HG03045 (cell line): ENCODE data around the gene DENND4A.
"Not testable (repeated sequence)": the region's sequence is repeated elsewhere in the genome, so short reads cannot be mapped to it uniquely, and the experiment has no call there.

Source experiments
- ATAC-seq: cut with Tn5 transposase; IDR thresholded peaks from one replicate; pipeline ENCODE4 v1.9.1; 2021; ENCODE audit warnings: mild to moderate bottlenecking, moderate library complexity; ENCODE audit not compliant: unreplicated experiment

DENND4A gene

DNA sequence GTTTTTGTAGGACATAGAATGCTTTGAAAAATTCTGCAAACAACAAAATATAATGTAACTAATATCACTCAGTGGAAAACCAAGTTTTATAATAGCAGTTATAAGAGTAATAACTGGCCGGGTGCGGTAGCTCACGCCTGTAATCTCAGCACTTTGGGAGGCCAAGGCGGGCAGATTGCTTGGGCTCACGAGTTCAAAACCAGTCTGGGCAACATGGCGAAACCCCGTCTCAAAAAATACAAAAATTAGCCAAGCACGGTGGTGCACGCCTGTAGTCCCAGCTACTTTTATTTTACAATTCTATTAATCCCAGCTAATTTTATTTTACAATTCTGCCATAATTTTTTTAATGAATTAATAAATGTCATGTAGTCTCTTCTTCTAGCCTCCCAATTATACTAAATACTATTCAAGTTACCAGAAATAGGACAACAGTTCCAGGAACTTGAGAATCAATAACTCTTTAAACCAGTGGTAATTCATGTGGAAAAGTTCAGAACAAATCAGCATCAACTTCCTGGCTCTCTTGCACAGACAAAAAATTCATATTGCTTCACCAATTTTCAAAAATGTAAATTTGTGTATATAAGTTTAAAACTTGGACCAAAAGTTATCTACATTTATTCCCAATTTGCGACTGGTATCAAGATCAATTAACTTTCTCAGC is 2.2 kb downstream of the DENND4A start:
- no peak for ATAC-seq

DNA sequence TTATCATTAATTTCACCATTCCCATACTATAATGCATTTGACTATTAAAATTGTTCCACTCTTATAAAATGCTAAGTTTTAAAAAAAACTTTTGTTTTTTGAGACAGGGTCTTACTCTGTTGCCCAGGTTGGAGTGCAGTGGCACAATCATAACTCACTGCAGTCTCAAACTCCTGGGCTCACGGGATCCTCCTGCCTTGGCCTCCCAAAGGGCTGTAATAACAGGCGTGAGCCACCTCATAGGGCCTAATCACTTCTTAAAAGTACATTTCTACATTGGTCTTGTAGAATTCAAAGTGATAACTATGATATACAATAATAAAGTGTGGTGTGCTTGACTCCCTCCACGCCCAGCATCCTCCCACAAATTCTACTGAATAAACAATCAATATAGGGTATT is 3.0 kb downstream of the DENND4A start:
- ATAC-seq = no peak

DNA sequence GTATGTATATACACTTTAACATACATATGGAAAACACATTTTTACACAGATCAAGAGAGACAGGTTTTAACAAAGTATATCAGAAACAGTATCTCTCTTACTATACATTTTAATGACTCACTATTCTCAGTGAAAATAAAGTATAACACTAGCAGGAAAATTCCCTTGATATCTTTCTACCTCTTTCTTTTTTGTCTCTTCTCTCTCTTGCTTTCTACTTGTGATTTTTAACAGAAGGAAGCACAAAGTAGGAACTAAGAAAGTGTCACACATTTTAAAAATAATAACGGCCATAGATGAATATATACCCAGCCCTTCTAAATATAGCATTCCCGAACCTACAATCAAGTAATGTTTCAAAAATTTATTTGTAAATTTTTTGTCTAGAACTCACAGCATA is 4.8 kb downstream of the DENND4A start:
- ATAC-seq = no peak

DNA sequence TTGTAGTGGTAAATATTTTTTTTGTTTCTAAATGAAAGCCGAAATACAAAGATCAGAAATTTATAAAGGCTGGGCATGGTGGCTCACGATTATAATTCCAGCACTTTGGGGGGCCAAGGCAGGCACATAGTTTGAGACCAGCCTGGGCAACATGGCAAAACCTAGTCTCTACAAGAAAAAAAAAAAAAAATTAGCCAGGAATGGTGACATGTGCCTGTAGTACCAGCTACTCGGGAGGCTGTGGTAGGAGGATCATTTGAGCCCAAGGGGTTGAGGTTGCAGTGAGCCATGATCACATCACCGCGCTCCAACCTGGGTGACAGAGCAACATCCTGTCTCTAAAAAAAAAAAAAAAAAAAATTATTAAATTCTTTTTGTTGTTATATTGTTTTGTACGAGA is 6.9 kb downstream of the DENND4A start:
- no peak for ATAC-seq

DNA sequence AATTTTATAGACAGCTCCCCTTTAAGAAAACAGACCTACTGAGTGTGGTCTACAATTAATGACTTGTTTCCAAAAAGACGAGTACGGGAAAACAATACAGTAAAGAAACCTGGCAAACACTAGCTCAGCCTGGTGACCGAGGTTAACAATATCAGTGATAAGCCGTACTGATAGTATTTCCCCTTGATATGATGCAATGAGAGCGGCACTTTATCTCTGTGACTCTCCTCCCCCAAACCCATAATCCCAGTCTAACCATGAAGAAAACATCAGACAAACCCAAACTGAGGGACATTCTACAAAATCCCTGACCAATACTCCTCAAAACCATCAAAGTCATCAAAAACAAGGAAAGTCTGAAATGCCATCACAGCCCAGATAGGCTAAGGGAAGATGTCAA is 8.2 kb downstream of the DENND4A start:
- no peak for ATAC-seq

DNA sequence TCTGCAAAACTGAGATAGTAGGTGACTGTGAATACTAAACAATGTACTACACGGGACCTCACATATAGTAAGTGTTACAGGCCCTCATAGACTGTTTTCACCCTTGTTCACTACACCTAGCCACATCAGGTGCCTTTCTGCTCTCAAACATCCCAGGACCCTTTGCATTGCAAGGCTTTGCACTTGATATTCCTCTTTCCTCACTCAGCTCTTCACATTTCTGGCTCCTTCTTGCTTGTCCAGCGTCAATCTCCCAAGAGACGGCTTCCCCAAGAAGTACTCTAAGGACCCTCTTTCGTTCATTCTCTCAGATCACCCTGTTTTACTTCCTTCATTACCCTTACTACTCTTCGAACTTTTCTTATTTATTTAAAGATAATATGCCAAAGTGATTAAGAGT is 10.0 kb downstream of the DENND4A start:
- ATAC-seq = no peak

DNA sequence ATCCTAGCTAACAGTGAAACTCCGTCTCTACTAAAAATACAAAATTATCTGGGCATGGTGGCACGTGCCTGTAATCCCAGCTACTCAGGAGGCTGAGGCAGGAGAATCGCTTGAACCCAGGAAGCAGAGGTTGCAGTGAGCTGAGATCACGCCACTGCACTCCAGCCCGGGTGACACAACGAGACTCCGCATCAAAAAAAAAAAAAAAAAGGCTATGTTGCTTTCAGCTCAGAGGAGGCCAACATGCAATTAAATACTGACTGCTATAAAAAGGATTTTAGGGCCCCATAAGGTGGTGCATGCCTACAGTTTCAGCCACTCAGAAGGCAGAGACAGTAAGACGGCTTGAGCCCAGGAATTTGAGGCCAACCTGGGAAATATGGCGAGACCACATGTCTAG is 13.4 kb downstream of the DENND4A start:
- ATAC-seq = not testable (repeated sequence)

DNA sequence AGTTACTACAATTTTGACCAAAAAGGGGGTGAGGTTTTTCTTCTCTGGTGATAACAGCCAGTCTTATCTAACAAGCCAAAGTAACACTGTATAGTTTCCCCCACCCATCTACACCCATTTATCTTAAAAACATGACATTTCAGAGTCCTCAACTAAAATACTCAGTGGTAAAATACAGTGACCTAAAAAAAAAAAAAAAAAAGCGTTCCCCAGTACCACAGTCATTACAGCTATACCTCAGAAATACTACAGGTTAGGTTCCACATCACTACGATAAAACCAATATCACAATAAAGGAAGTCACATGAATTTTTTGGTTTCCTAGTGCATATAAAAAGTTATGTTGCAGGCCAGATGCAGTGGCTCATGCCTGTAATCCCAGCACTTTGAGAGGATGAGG is 13.8 kb downstream of the DENND4A start:
- ATAC-seq = no peak

DNA sequence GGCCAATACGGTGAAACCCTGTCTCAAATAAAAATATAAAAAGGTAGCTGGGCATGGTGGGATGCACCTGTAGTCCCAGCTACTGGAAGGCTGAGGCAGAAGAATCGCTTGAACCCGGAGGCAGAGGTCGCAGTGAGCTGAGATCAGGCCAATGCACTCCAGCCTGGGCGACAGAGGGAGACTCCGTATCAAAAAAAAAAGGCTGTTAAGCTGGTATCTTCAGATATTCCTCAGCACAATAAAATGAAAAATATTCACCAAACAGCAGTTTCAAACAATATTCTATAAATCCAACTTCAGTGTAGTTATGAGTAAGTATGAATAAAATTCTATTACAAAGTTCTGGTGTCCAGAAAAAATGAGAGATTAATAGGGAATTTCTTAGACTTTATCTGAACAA is 14.2 kb downstream of the DENND4A start:
- no peak for ATAC-seq

DNA sequence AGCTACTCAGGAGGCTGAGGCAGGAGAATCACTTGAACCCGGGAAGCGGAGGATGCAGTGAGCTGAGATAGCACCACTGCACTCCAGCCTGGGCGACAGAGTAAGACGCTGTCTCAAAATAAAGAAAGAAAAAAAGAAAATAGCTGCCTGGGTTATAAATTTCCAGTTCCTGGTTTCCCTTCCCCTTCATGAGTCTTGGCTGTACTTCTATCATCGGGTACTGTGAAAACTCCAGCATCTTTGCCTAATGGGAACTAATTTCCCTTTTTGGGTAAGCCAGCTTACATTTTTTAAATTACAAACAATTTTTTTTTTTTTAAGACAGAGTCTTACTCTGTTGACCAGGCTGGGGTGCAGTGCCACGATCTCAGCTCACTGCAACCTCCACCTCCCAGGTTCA is 15.0 kb downstream of the DENND4A start:
- ATAC-seq = no peak

DNA sequence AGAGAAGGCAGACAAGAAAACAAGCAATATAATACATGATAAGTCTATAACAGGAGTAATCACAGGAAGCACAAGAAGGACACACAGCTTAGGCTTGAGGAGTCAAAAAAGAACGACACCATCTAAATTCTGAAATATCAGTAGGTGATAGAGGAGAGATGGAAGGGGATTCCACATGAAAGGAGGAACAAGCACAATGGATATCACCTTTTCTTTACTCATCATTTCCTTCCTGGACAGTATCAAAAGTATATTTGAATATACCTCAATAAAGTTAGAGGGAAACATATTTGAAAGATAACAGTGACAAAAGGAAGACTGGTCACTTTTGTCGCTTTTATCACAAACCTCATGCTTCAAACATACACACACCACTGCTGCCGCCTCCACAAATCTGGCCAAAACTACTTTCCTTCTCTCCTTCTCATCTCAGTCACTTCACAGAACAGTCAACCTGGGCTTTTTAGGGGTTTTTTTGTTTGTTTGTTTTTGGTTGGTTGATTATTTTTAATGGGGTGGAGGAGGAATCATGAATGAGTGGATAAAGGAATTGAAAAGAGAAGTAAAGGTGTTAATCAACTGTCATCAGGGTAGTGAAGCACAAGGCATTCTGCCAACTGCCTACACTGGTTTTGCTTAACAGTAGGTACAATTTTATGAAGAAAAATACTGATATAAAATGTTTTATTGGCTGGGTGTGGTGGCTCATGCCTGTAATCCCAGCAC is 18.5 kb downstream of the DENND4A start:
- no peak for ATAC-seq

DNA sequence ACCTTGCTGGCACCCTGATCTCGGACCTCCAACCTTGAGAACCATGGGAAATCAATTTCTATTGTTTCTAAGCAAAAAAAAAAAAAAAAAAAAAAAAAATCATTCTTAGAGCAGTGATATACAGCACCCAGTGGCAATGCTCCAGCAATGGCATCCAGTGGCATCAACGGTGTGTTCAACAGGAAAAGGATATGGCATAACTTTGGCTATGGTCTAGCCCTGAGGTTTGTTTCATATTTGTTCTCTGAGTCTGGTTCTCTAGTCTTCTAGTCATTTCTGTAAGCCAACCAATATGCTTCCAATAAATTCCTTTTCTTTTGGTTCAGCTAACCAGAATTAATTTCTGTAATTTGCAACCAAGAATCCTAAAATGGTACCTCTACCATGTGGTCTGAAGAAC is 19.2 kb downstream of the DENND4A start:
- ATAC-seq = no peak

DNA sequence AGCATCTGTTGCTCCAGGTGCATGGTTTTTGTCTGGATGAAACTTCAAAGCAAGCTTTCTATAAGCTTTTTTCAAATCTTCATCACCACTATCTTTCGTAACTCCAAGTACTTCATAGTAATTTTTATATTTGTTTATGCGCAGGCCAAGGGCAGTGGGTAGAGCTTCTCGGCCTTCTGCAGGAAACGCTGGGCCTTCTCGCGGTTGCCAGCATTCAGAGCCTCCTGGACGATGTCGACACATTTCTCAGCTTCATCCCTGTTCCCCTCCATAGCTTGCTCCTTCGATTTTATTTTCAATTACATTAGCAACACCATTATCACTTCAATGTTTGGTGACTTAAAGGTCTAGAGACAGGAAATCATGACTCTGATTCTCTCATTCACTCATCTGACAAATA is 20.2 kb downstream of the DENND4A start:
- ATAC-seq = no peak

DNA sequence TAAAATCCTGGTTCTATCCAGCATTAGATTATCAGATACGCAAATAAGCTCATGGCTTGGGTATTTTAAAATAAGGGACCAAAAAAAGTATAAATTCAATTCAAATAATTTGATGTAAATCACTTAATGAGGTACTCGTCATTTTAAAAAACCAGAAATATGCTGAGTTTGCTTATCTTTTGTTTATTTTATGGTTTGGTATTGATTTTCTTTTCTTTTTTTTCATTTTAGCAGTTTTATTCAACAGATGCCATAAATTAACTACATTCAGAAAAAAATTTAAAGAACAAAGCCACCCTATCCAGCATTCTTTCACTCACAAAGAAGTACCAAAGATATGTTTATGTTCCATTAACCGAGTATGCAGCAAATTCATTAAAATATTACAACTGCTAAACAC is 22.6 kb downstream of the DENND4A start:
- no peak for ATAC-seq

DNA sequence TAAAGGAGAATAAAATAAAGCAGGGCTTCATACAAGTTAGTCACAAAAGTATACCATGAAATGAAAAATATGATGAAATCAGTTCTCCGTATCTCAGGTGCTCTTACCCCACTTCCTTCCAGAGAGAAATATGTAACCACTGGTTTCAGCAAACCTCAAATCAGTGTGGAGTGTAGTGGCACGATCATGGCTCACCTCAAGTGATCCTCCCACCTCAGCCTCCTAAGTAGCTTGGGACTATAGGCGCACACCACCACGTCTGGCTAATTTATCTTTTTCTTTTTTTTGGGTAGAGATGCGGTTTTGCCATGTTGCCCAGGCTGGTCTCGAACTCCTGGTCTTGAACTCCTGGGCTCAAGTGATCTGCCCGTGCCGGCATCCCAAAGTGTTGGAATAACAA is 24.2 kb downstream of the DENND4A start:
- ATAC-seq = no peak

DNA sequence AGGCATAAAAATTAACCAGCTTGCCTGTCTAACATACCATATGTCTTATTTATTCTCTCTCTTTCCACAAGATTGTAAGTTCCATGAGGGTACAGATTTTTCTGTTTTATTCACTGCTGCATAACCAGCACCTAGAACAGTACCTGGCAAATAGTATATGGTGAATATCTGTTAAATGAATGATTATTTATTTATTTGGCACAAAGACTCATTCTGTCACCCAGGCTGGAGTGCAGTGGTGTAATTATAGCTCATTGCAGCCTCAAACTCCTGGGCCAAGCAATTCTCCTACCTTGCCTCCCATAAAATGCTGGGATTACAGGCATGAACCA is 24.9 kb downstream of the DENND4A start:
- no peak for ATAC-seq

DNA sequence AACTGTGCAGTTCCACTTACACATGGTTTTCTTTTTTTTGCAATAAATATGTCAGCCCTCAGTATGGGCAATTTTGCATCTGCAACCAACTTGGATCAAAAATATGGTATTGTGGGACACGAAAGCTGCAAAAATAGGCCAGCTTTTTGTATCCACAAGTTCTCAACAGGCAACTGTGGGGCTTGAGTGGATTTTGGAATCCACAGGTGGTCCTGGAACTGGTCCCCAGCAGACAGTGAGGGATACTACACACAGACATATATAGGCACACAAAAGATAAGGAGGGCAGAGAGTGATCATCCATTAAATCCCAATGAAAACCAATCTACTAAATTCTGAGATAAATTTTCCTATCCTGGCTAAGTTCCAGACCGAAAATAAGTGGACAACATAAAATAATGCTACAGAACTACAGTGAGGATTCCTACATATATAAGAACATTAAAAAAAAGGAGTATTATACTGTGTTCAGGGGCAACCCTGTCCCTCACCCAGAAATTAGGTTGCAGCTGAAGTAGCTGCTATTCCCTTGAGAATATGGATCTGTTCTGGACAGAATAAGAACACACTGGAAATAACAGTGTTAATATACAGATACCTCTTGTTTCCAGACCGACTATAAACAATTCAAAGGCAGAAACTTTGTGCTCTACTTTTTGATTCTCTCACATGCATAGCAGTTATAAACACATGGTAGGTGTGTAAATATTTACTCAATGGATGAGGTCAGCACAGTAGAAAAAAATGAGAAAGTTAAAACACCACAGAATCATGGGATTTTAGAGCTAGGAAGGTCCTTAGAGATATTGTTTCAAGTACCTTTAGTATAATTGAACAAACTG is 25.4 kb downstream of the DENND4A start:
- no peak for ATAC-seq

DNA sequence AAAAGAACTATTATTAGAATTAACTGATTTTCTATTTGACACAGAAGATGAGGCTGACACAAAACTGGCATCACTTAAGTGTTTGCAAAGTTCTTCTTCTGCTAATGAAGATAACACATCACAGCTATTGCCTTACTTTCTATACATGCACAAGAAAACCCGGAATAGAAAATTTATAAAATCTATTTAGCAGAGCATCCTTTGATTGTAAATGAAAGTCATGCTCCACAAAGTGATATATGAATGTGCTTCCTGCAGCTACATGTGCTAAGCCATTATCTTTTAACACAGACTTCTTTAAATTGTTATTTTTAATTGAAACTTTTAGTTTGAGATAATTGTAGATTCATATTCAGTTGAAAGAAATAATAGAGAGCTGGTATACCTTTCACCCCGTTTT is 27.0 kb downstream of the DENND4A start:
- ATAC-seq = no peak

DNA sequence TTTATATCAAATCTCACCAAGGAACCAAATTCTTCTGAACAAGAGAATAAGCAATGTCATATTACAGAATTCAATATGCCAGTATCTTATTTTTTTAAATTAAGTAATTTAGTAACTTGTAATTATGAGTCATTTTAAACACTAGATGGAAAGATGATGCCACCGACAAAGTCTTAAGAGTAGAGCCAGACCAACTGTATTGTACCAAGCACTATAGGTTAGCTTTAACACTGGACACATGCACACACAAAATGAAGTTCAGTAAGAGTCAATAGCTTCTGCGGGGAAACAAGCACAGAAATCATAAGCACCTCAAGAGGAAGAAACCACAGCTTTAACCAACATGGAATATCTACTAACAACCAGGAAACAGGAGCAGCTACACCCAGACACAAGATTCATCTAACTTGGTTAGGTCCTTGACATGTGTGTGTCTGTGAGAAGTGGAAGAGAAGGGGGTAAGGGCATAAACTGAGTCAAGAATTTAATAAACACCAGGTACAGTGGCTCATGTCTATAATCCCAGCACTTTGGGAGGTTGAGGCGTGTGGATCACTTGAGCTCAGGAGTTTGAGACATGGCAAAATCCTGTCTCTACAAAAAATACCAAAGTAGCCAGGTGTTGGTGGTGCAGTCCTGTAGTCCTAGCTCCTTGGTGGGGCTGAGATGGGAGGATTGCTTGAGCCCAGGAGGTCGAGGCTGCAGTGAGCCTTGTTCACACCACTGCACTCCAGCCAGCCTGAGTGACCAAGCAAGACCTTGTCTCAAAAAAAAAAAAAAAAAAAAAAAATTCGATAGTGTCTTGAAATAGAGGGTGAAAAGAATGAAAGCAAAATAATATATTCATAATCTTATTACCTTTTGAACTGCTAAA is 28.9 kb downstream of the DENND4A start:
- ATAC-seq = no peak

DNA sequence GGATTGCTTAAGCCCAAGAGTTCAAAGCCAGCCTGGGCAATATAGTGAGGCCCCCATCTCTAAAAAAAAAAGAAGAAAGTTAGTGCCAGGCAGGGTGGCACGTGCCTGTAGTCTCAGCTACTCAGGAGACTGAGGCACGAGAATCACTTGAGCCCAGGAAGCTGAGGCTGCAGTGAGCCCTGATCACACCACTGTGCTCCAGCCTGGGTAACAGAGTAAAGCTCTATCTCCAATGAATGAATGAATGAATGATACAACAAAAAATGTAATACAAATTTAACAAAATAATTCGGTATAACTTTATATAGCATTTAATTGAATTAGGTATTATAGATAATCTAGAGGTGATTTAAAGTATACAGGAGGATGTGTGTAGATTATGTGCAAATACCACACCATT is 29.7 kb downstream of the DENND4A start:
- ATAC-seq = no peak
